OCI-LY1 (cell line): ENCODE results near the gene TSPAN6.

Experiments used
- H2AFZ ChIP-seq: fragments of 200-600 bp; sonication (generic), shearing (Covaris generic); 2 replicates; pipeline ENCODE4 v1.6.0; 2014; ENCODE audit warnings: antibody characterized with exemption, mild to moderate bottlenecking, low read length
- H3F3A ChIP-seq: fragments of 200-600 bp; sonication (generic), shearing (Covaris generic); 2 replicates; pipeline ENCODE4 v1.6.0; 2014; ENCODE audit warnings: mild to moderate bottlenecking, antibody characterized with exemption, low read length, moderate library complexity; ENCODE audit not compliant: insufficient read depth
- H3K27ac ChIP-seq: fragments of 200-600 bp; sonication (generic); 2 replicates; pipeline ENCODE4 v1.5.1; 2014; ENCODE audit warnings: low read length, mixed run types, mild to moderate bottlenecking, low read depth; ENCODE audit not compliant: poor library complexity, severe bottlenecking
- H3K27me3 ChIP-seq: fragments of 200-600 bp; sonication (generic); 2 replicates; pipeline ENCODE4 v1.6.0; 2014; ENCODE audit warnings: antibody characterized with exemption, mild to moderate bottlenecking, low read length, moderate library complexity; ENCODE audit not compliant: insufficient read depth
- H3K36me3 ChIP-seq: fragments of 200-600 bp; sonication (generic); 2 replicates; pipeline ENCODE4 v1.6.1; 2014; ENCODE audit warnings: mild to moderate bottlenecking, antibody characterized with exemption, low read length, moderate library complexity, mixed read lengths; ENCODE audit not compliant: insufficient read depth
- H3K4me1 ChIP-seq: fragments of 200-600 bp; sonication (generic); 2 replicates; pipeline ENCODE4 v1.5.1; 2014; ENCODE audit warnings: mild to moderate bottlenecking, low read length, moderate library complexity; ENCODE audit not compliant: insufficient read depth, severe bottlenecking
- H3K4me2 ChIP-seq: fragments of 200-600 bp; sonication (generic), shearing (Covaris generic); 2 replicates; pipeline ENCODE4 v1.6.1; 2014; ENCODE audit warnings: low read length
- H3K4me3 ChIP-seq: fragments of 200-600 bp; sonication (generic); 2 replicates; pipeline ENCODE4 v1.5.1; 2014; ENCODE audit warnings: low read length, low read depth, mild to moderate bottlenecking, mixed read lengths; ENCODE audit not compliant: poor library complexity, severe bottlenecking
- H3K79me2 ChIP-seq: fragments of 200-600 bp; shearing (Covaris generic); 2 replicates; pipeline ENCODE4 v1.6.1; 2016; ENCODE audit warnings: mixed run types, low read length, mixed read lengths; ENCODE audit not compliant: insufficient read depth
- H3K9ac ChIP-seq: fragments of 200-600 bp; sonication (generic), shearing (Covaris generic); 2 replicates; pipeline ENCODE4 v1.6.1; 2014; ENCODE audit warnings: mild to moderate bottlenecking, low read length, mixed read lengths
- H3K9me2 ChIP-seq: fragments of 200-600 bp; sonication (generic), shearing (Covaris generic); 2 replicates; pipeline ENCODE4 v1.6.1; 2014; ENCODE audit warnings: low read depth, mild to moderate bottlenecking, low read length, mixed read lengths
- H3K9me3 ChIP-seq: fragments of 200-600 bp; shearing (Covaris generic); 2 replicates; pipeline ENCODE4 v1.6.1; 2014; ENCODE audit warnings: low read length, mixed read lengths
- H4K20me1 ChIP-seq: fragments of 200-600 bp; sonication (generic), shearing (Covaris generic); 2 replicates; pipeline ENCODE4 v1.6.0; 2016; ENCODE audit warnings: mild to moderate bottlenecking, low read length; ENCODE audit not compliant: insufficient read depth
- CTCF ChIP-seq: fragments of 200-600 bp; sonication (generic), shearing (Covaris generic); IDR thresholded peaks from 2 replicates; pipeline ENCODE4 v1.5.1; 2017; ENCODE audit warnings: mild to moderate bottlenecking, antibody characterized with exemption, low read length, moderate library complexity, mixed read lengths
- EZH2 ChIP-seq: fragments of 200-600 bp; sonication (generic), shearing (Covaris generic); IDR thresholded peaks from 2 replicates; pipeline ENCODE4 v1.8.0; 2017; ENCODE audit warnings: borderline replicate concordance, mixed run types, mild to moderate bottlenecking, antibody characterized with exemption, low read length, moderate library complexity, mixed read lengths

Gene TSPAN6

GRCh38 chrX:100647095-100647494, 10.5 kb upstream of the TSPAN6 start:
- H3K79me2 ChIP-seq: no peaks in the 10 kb centered on the region
- TF ChIP-seq CTCF (no peak), EZH2 (no peak)
- H3K4me3 ChIP-seq: no peak overlapping the region
- H3K9me2 ChIP-seq: no peaks in the 10 kb centered on the region
- no peaks in the 10 kb centered on the region for H3K27me3 ChIP-seq
- H3K9ac ChIP-seq: no peak overlapping the region
- H3F3A ChIP-seq: no peaks in the 10 kb centered on the region
- H4K20me1 ChIP-seq: no peaks in the 10 kb centered on the region
- no peak overlapping the region for H2AFZ ChIP-seq
- no peak overlapping the region for H3K27ac ChIP-seq
- H3K4me1 ChIP-seq: no peaks in the 10 kb centered on the region
- no peaks in the 10 kb centered on the region for H3K9me3 ChIP-seq
- H3K36me3 ChIP-seq: no peaks in the 10 kb centered on the region
- H3K4me2 ChIP-seq: no peak overlapping the region

GRCh38 chrX:100645106-100645505, 8.5 kb upstream of the TSPAN6 start:
- H4K20me1 ChIP-seq: no peaks in the 10 kb centered on the region
- H2AFZ ChIP-seq: no peak overlapping the region
- TF ChIP-seq EZH2 (no peak), CTCF (no peak)
- no peaks in the 10 kb centered on the region for H3K79me2 ChIP-seq
- H3K9me2 ChIP-seq: no peaks in the 10 kb centered on the region
- no peaks in the 10 kb centered on the region for H3F3A ChIP-seq
- no peaks in the 10 kb centered on the region for H3K27me3 ChIP-seq
- no peak overlapping the region for H3K4me3 ChIP-seq
- no peaks in the 10 kb centered on the region for H3K36me3 ChIP-seq
- no peaks in the 10 kb centered on the region for H3K4me1 ChIP-seq
- no peak overlapping the region for H3K4me2 ChIP-seq
- H3K9me3 ChIP-seq: no peaks in the 10 kb centered on the region
- no peak overlapping the region for H3K27ac ChIP-seq
- H3K9ac ChIP-seq: no peak overlapping the region

- no peak within 1 kb of the TSS for H2AFZ ChIP-seq
- no peaks in the 10 kb centered on the region for H3K27me3 ChIP-seq
- H3F3A ChIP-seq: no peaks in the 10 kb centered on the region
- H3K4me2 ChIP-seq: no peak within 1 kb of the TSS
- H3K9me3 ChIP-seq: no peaks in the 10 kb centered on the region
- no peaks in the 10 kb centered on the region for H3K36me3 ChIP-seq
- H3K4me1 ChIP-seq: no peaks in the 10 kb centered on the region
- H4K20me1 ChIP-seq: no peaks in the 10 kb centered on the region
- H3K4me3 ChIP-seq: no peak within 1 kb of the TSS
- TF ChIP-seq EZH2: no peak
- no peak for TF ChIP-seq CTCF
- H3K9ac ChIP-seq: no peak within 1 kb of the TSS
- H3K27ac ChIP-seq: no peak within 1 kb of the TSS
- H3K79me2 ChIP-seq: no peaks in the 10 kb centered on the region
- no peaks in the 10 kb centered on the region for H3K9me2 ChIP-seq
Observed at GRCh38 chrX:100643956-100644860, 7.6 kb upstream of the TSPAN6 start, which contains the start of gene SRPX2. Gene SRPX2 (plus strand): TSS chrX:100644199. CDS start chrX:100646323, 2,124 bp downstream.
